Stimulated activated CD8-positive, alpha-beta memory T cell treated with anti-CD3 and anti-CD28 coated beads, Interleukin-2, amount 100 ng/mL, for 1 hour (primary cell): ENCODE data around the gene ARMH4.

ENCODE experiments used
- DNase-seq, 2 donors: peaks; one replicate each; pipeline ENCODE4 v3.0.0-alpha.2; 2020; ENCODE audit warnings: low read depth in 2 of 2

The ARMH4 gene

DNA sequence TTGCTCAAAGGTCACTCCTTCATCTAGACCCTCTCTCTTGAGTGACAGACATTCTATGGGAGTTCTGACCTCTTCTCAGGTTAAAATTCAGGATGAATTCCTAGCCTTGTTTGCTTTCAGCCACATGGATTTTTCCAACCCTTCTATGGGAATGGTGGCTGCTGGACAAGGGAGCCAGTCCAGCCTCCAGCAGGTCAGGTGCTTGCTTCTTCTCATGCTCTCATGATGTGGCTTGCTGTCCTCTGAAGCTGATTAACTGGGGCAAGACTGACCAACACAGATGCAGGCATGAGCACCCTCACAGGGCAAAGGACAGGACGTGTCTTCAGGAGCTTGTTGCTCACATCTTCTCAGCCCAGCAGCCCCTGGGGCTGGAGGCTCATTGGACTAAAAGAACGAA, 188.9 kb downstream of the ARMH4 start:
- DNase-seq = no peak

DNA sequence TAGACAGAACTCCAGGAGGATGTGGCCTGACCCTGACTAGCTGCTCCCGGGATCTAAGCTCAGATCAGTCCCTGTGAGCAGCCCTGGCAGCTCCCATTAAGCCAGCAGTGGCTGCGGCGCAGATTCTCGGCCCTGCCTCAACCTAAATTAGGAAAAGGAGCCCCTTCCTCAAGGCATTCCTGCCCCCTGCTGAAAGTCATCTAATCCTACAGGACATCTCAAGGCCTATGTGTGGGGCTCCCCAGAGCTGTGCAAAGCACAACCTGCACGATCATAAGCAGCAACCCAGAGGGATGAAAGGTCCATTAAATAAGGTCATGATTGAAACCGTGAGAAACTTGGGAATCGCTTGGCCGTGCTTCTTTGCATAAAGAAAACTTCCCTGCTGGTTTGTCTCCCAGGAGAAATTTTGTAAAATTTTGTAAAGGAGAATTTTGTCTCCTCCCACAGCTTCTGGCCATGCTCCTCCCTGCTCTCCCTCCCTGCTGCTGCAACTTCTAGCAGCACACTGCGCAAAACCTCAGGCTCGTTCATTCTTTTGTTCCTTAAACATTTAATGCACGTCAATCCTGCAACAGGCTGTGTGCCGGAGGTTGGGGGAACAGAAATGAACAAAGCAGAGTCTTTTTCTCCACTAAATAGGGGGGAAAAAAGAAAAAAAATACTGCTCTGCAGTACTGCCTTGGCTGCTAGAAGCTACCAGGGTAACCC, 189.5 kb downstream of the ARMH4 start:
- no peak for DNase-seq

- no peak for DNase-seq
These were observed 190.3 kb downstream of the ARMH4 start for GRCh38 chr14:57961786-57962060.

DNA sequence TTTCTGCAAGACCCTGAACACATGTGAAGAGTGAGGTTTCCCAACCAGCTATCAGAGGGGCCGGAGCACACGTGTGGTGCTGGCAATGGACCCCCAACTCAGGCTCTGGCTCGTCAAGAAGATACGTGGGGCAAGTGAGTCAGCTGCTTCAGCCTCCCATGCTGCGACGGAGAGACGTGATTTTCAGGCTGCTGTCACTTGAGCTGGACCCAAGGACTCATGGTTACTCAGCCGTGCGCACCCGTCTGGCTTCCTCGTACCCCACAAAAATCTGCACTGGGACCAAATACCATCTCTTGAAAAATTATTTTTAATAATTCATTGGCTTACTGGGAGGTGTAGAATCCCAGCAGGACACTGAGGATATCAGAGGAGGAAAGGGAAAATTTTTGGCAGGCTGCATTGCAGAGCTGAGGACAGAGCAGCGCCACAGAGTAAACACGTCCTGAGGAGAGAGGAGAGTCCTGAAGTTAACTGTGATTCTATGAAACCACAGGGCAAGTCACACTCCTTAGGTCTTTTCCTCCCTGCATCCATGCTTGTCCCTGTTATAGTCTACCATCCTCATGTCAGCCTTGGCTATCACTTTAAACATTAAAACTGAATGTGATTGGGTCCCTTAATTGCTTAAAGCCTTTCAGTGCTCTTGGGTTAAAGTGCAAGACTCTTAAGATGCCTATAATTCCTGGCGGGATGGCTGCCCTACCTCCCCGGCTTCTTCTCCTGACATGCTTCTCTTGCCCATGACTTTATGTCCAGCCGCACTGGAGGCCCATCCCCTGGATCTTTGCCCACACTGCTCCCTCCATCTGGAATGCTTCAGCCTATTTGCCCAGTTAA, 190.8 kb downstream of the ARMH4 start:
- no peak for DNase-seq

- DNase-seq = no peak
These were observed 194.6 kb downstream of the ARMH4 start for GRCh38 chr14:57957441-57957840.
